H9 (cell line): ENCODE data around the gene ERC2. TPM values are rescaled to one million over a fixed set of nuclear protein-coding genes. Genes with fewer than 3 reads are reported as not detected.

ENCODE experiments used
- DNase-seq: peaks from one replicate; pipeline ENCODE4 v3.0.0-alpha.2; 2017
- H2AFZ ChIP-seq: one replicate; pipeline ENCODE4 v1.6.1; 2013; ENCODE audit warnings: mild to moderate bottlenecking, low read length, control low read depth, moderate library complexity
- H2AK5ac ChIP-seq: 2 replicates; pipeline ENCODE4 v1.6.1; 2013; ENCODE audit warnings: low read length, control low read depth, mixed read lengths; ENCODE audit not compliant: insufficient read length
- H2BK120ac ChIP-seq: one replicate; pipeline ENCODE4 v1.6.1; 2013; ENCODE audit warnings: low read depth, mild to moderate bottlenecking, low read length, control low read depth, inconsistent platforms; ENCODE audit not compliant: poor library complexity, severe bottlenecking
- H2BK12ac ChIP-seq: 2 replicates; pipeline ENCODE4 v1.6.1; 2013; ENCODE audit warnings: low read length, control low read depth, mixed read lengths, low read depth; ENCODE audit not compliant: insufficient read length
- H2BK15ac ChIP-seq: 2 replicates; pipeline ENCODE4 v1.6.1; 2013; ENCODE audit warnings: low read depth, low read length, control low read depth
- H2BK20ac ChIP-seq: one replicate; pipeline ENCODE4 v1.6.1; 2013; ENCODE audit warnings: low read depth, mild to moderate bottlenecking, low read length, control low read depth, inconsistent platforms; ENCODE audit not compliant: poor library complexity, severe bottlenecking
- H2BK5ac ChIP-seq: 2 replicates; pipeline ENCODE4 v1.6.1; 2013; ENCODE audit warnings: low read length, control low read depth, mixed read lengths; ENCODE audit not compliant: insufficient read length
- H3K14ac ChIP-seq: 2 replicates; pipeline ENCODE4 v1.6.1; 2013; ENCODE audit warnings: low read length, control low read depth; ENCODE audit not compliant: insufficient read depth
- H3K18ac ChIP-seq: 2 replicates; pipeline ENCODE4 v1.6.1; 2013; ENCODE audit warnings: low read depth, mild to moderate bottlenecking, mixed read lengths, low read length, control low read depth; ENCODE audit not compliant: insufficient read length
- H3K23ac ChIP-seq: 2 replicates; pipeline ENCODE4 v1.6.1; 2013; ENCODE audit warnings: low read length, control low read depth, mixed read lengths, low read depth; ENCODE audit not compliant: insufficient read length
- H3K23me2 ChIP-seq: 2 replicates; pipeline ENCODE4 v1.6.1; 2013; ENCODE audit warnings: low read depth, mild to moderate bottlenecking, mixed read lengths, low read length, control low read depth; ENCODE audit not compliant: insufficient read length, poor library complexity, severe bottlenecking
- H3K27ac ChIP-seq: 2 replicates; pipeline ENCODE4 v1.5.1; 2013; ENCODE audit warnings: low read length, control low read depth, mixed read lengths, low read depth; ENCODE audit not compliant: insufficient read length
- H3K27me3 ChIP-seq: 2 replicates; pipeline ENCODE4 v1.6.1; 2013; ENCODE audit warnings: low read length, control low read depth, inconsistent platforms; ENCODE audit not compliant: insufficient read depth
- H3K4ac ChIP-seq: 2 replicates; pipeline ENCODE4 v1.6.1; 2013; ENCODE audit warnings: low read depth, mild to moderate bottlenecking, control low read depth, inconsistent platforms, low read length, moderate library complexity
- H3K4me1 ChIP-seq: 2 replicates; pipeline ENCODE4 v1.6.1; 2013; ENCODE audit warnings: low read length, control low read depth, inconsistent platforms; ENCODE audit not compliant: insufficient read depth
- H3K4me2 ChIP-seq: 2 replicates; pipeline ENCODE4 v1.6.1; 2013; ENCODE audit warnings: low read length, control low read depth, mixed read lengths; ENCODE audit not compliant: insufficient read length, insufficient read depth
- H3K56ac ChIP-seq: 2 replicates; pipeline ENCODE4 v1.6.1; 2013; ENCODE audit warnings: low read depth, mild to moderate bottlenecking, mixed read lengths, low read length, control low read depth; ENCODE audit not compliant: insufficient read length
- H3K79me1 ChIP-seq: 2 replicates; pipeline ENCODE4 v1.6.1; 2013; ENCODE audit warnings: low read depth, mild to moderate bottlenecking, moderate library complexity, low read length, control low read depth, inconsistent platforms; ENCODE audit not compliant: insufficient read depth, poor library complexity, severe bottlenecking
- H3K79me2 ChIP-seq: 2 replicates; pipeline ENCODE4 v1.6.1; 2013; ENCODE audit warnings: low read length, control low read depth, inconsistent platforms; ENCODE audit not compliant: insufficient read depth
- H3K9ac ChIP-seq: 2 replicates; pipeline ENCODE4 v1.6.1; 2013; ENCODE audit warnings: low read length, control low read depth, mixed read lengths; ENCODE audit not compliant: insufficient read length; ENCODE audit errors: extremely low read depth
- H3K9me3 ChIP-seq: one replicate; pipeline ENCODE4 v1.6.1; 2013; ENCODE audit warnings: low read depth, low read length, inconsistent platforms; ENCODE audit not compliant: control insufficient read depth
- H3T11ph ChIP-seq: one replicate; pipeline ENCODE4 v1.6.1; 2013; ENCODE audit warnings: mild to moderate bottlenecking, low read length, control low read depth, inconsistent platforms
- H4K20me1 ChIP-seq: one replicate; pipeline ENCODE4 v1.6.1; 2013; ENCODE audit not compliant: control insufficient read depth, insufficient read length, insufficient read depth
- H4K5ac ChIP-seq: 2 replicates; pipeline ENCODE4 v1.6.1; 2013; ENCODE audit warnings: low read depth, mild to moderate bottlenecking, mixed read lengths, low read length, control low read depth; ENCODE audit not compliant: insufficient read length
- H4K8ac ChIP-seq: replicated peaks from 2 replicates; pipeline ENCODE4 v1.6.1; 2013; ENCODE audit warnings: low read length, control low read depth, mixed read lengths, low read depth; ENCODE audit not compliant: insufficient read length
- H4K91ac ChIP-seq: 2 replicates; pipeline ENCODE4 v1.6.1; 2013; ENCODE audit warnings: low read depth, mild to moderate bottlenecking, moderate library complexity, mixed read lengths, low read length, control low read depth; ENCODE audit not compliant: insufficient read length
- H3K27ac Mint-ChIP-seq, 3 experiments: 2 replicates in 2 of 3; 3 replicates in 1 of 3; pipeline ENCODE4 v1.8.0; 2020 to 2021; ENCODE audit warnings: mixed read lengths in 3 of 3, mild to moderate bottlenecking in 1 of 3, moderate library complexity in 1 of 3
- H3K27me3 Mint-ChIP-seq: 2 replicates; pipeline ENCODE4 v1.8.0; 2021; ENCODE audit warnings: low read depth, mild to moderate bottlenecking, moderate library complexity, mixed read lengths
- H3K36me3 Mint-ChIP-seq, 3 experiments: 2 replicates in 2 of 3; 3 replicates in 1 of 3; pipeline ENCODE4 v1.8.0; 2020 to 2021; ENCODE audit warnings: low read depth in 3 of 3, mixed read lengths in 3 of 3; ENCODE audit not compliant: insufficient read depth in 1 of 3
- H3K4me1 Mint-ChIP-seq, 2 experiments: 2 replicates each; pipeline ENCODE4 v1.8.0; 2020; ENCODE audit warnings: mixed read lengths in 2 of 2
- H3K4me3 Mint-ChIP-seq, 2 experiments: 2 replicates in 1 of 2; 3 replicates in 1 of 2; pipeline ENCODE4 v1.8.0; 2020 to 2021; ENCODE audit warnings: mild to moderate bottlenecking in 2 of 2, mixed read lengths in 2 of 2, moderate library complexity in 1 of 2
- H3K9me3 Mint-ChIP-seq, 2 experiments: 2 replicates in 1 of 2; 3 replicates in 1 of 2; pipeline ENCODE4 v1.8.0; 2020; ENCODE audit warnings: mild to moderate bottlenecking in 2 of 2, mixed read lengths in 2 of 2, moderate library complexity in 1 of 2
- CTCF ChIP-seq: fragments of 200-600 bp; sonication (generic); conservative IDR thresholded peaks from 3 replicates; pipeline ENCODE4 v1.8.0; 2021; ENCODE audit warnings: antibody characterized with exemption, mild to moderate bottlenecking
- WGBS: extraction: QIAGEN DNeasy Blood & Tissue Kit; methylation state at CpG from one replicate; pipeline ENCODE4 v1.1.7; 2013; ENCODE audit warnings: missing lambda C conversion rate, low lambda C conversion rate, mixed read lengths; ENCODE audit not compliant: insufficient read length; ENCODE audit errors: extremely low coverage; 5-methylcytosine and 5-hydroxymethylcytosine counted together
- total RNA-seq: library from RNA; stranded (reverse); gene quantifications from 2 replicates; pipeline ENCODE4 v1.2.1, GENCODE V29; 2021

Gene ERC2
- total RNA-seq, 1 experiment from 2014 or later = 15.4 TPM

GRCh38 chr3:55686426-55687254 lies 781.6 kb downstream of the ERC2 start:
- Mint-ChIP-seq H3K36me3 (no peaks in the 10 kb centered on the region; a peak in 1 of 7 replicates), H3K27ac (peak overlapping the region in 1 of 3 experiments; percentile 62; a peak in 3 of 7 replicates), H3K9me3 (no peaks in the 10 kb centered on the region), H3K4me1 (peaks cover 36 to 43% of the 10 kb centered on the region in 2 experiments), H3K27me3 (no peaks in the 10 kb centered on the region), H3K4me3 (no peak overlapping the region)
- Histone ChIP-seq H2BK12ac (no peak overlapping the region), H3K79me2 (no peaks in the 10 kb centered on the region), H2AFZ (no peak overlapping the region), H4K20me1 (no peaks in the 10 kb centered on the region), H2BK20ac (no peak overlapping the region), H3K79me1 (no peaks in the 10 kb centered on the region), H3K18ac (no peak overlapping the region), H3K4me2 (no peak overlapping the region), H3K4ac (no peak overlapping the region), H3K23me2 (no peaks in the 10 kb centered on the region), H4K8ac (no peak overlapping the region), H3K4me1 (peaks cover 12% of the 10 kb centered on the region), H3K27ac (no peak overlapping the region), H3T11ph (no peak overlapping the region), H2BK120ac (no peak overlapping the region), H2BK15ac (no peak overlapping the region), H3K23ac (no peak overlapping the region), H3K9me3 (no peaks in the 10 kb centered on the region), H3K56ac (no peak overlapping the region), H3K9ac (no peak overlapping the region), H4K91ac (no peak overlapping the region), H3K14ac (no peak overlapping the region), H3K27me3 (no peaks in the 10 kb centered on the region), H4K5ac (no peak overlapping the region), H2BK5ac (no peak overlapping the region), H2AK5ac (no peak overlapping the region)
- whole genome bisulfite sequencing = no CpG with 5 or more reads among the region's 11 CpGs
- no peak for TF ChIP-seq CTCF
- no peak for DNase-seq
